Measurements from ENCODE around the gene FAM229A. TPM values are rescaled to one million over a fixed set of nuclear protein-coding genes. Genes with fewer than 3 reads are reported as not detected.
"Not testable (repeated sequence)": the region's sequence is repeated elsewhere in the genome, so short reads cannot be mapped to it uniquely, and the experiment has no call there.

FAM229A gene
- total RNA-seq, 2 donors from 2014 or later = 0.89 to 7.5 TPM

GRCh38 chr1:32361674-32362473, 411 bp downstream of the FAM229A start:
- no peak for DNase-seq (ENCODE audit: low spot score)
- H3K9me3 ChIP-seq = no peaks in the 10 kb centered on the region
- H3K4me3 ChIP-seq = peak overlapping the region; percentile 24 to 44
- H3K36me3 ChIP-seq = peaks cover 21% of the 10 kb centered on the region
- peaks cover 0 to 20% of the 10 kb centered on the region in 2 donors for H3K4me1 ChIP-seq
- H3K27ac ChIP-seq = peak overlapping the region in 1 of 2 donors; percentile 39
- no peaks in the 10 kb centered on the region for H3K27me3 ChIP-seq
- TF ChIP-seq CTCF (IDR thresholded peaks at IDR 0.05) = peak; percentile 31 to 70

- peak overlapping the region; percentile 24 to 44 for H3K4me3 ChIP-seq
- peaks cover 15% of the 10 kb centered on the region for H3K36me3 ChIP-seq
- no peaks in the 10 kb centered on the region for H3K9me3 ChIP-seq
- TF ChIP-seq CTCF (IDR thresholded peaks at IDR 0.05) = no peak
- peaks cover 0 to 20% of the 10 kb centered on the region in 2 donors for H3K4me1 ChIP-seq
- no peak for DNase-seq (ENCODE audit: low spot score)
- peak overlapping the region in 1 of 2 donors; percentile 39 for H3K27ac ChIP-seq
- no peaks in the 10 kb centered on the region for H3K27me3 ChIP-seq
Observed at GRCh38 chr1:32361308-32361673, 994 bp downstream of the FAM229A start.

- H3K36me3 ChIP-seq = peaks cover 2% of the 10 kb centered on the region
- H3K27ac ChIP-seq = no peak overlapping the region
- no peak overlapping the region for H3K4me3 ChIP-seq
- peaks cover 0 to 37% of the 10 kb centered on the region in 2 donors for H3K4me1 ChIP-seq
- no peaks in the 10 kb centered on the region for H3K9me3 ChIP-seq
- no peak for TF ChIP-seq CTCF (IDR thresholded peaks at IDR 0.05)
- DNase-seq (ENCODE audit: low spot score) = no peak
- no peaks in the 10 kb centered on the region for H3K27me3 ChIP-seq
Observed at GRCh38 chr1:32358435-32358834, 3.9 kb downstream of the FAM229A start.

GRCh38 chr1:32357614-32358013, 4.7 kb downstream of the FAM229A start:
- H3K4me3 ChIP-seq = no peak overlapping the region
- peaks cover 0 to 40% of the 10 kb centered on the region in 2 donors for H3K4me1 ChIP-seq
- H3K27ac ChIP-seq = no peak overlapping the region
- H3K27me3 ChIP-seq = no peaks in the 10 kb centered on the region
- no peak for DNase-seq (ENCODE audit: low spot score)
- H3K9me3 ChIP-seq = no peaks in the 10 kb centered on the region
- TF ChIP-seq CTCF (IDR thresholded peaks at IDR 0.05) = no peak
- no peaks in the 10 kb centered on the region for H3K36me3 ChIP-seq

- no peak for TF ChIP-seq CTCF (IDR thresholded peaks at IDR 0.05)
- DNase-seq (ENCODE audit: low spot score) = no peak
- Histone ChIP-seq H3K4me1 (peaks cover 0 to 38% of the 10 kb centered on the region in 2 donors), H3K27me3 (no peaks in the 10 kb centered on the region), H3K9me3 (no peaks in the 10 kb centered on the region), H3K36me3 (no peaks in the 10 kb centered on the region), H3K4me3 (no peak overlapping the region), H3K27ac (no peak overlapping the region)
Observed at GRCh38 chr1:32356478-32356877, 5.8 kb downstream of the FAM229A start.

GRCh38 chr1:32355778-32356177, 6.5 kb downstream of the FAM229A start:
- not testable (repeated sequence) for H3K9me3 ChIP-seq; H3K27me3 ChIP-seq; H3K4me3 ChIP-seq; H3K27ac ChIP-seq; H3K36me3 ChIP-seq; DNase-seq (ENCODE audit: low spot score)
- peaks cover 0 to 38% of the 10 kb centered on the region in 2 donors for H3K4me1 ChIP-seq
